Colonic mucosa (tissue), 4 donors: ENCODE results near the gene RBM47. TPM values are rescaled to one million over a fixed set of nuclear protein-coding genes. Genes with fewer than 3 reads are reported as not detected.
A peak's percentile ranks its signal among the peaks of the same experiment; 100 is the strongest.

Experiments
- DNase-seq: peaks from one replicate; pipeline ENCODE4 v3.0.0-alpha.2; 2020
- H3K27ac ChIP-seq: fragments of 200-600 bp; one replicate; pipeline ENCODE4 v1.8.0; 2021
- H3K27me3 ChIP-seq: fragments of 200-600 bp; one replicate; pipeline ENCODE4 v1.8.0; 2021
- H3K36me3 ChIP-seq: fragments of 200-600 bp; one replicate; pipeline ENCODE4 v1.8.0; 2021
- H3K4me1 ChIP-seq: fragments of 200-600 bp; one replicate; pipeline ENCODE4 v1.8.0; 2021; ENCODE audit warnings: mild to moderate bottlenecking
- H3K4me3 ChIP-seq: fragments of 200-600 bp; one replicate; pipeline ENCODE4 v1.8.0; 2021
- H3K9ac ChIP-seq, 2 donors: one replicate each; pipeline ENCODE4 v1.7.0; 2013; ENCODE audit warnings: control low read depth in 2 of 2, low read depth in 2 of 2, low read length in 2 of 2
- H3K9me3 ChIP-seq: fragments of 200-600 bp; one replicate; pipeline ENCODE4 v1.8.0; 2021
- intact Hi-C: fragments of 100-400 bp; cut with DNase I; formaldehyde crosslinking; loops from one replicate; pipeline ENCODE4 v1.14.1; 2022
- total RNA-seq, 2 donors: library from RNA; stranded (reverse); fragmentation: NEBNext Ultra II Directional in 1 of 2; extraction: Animal tissue kit (Norgen Biotek cat#: 25700) in 1 of 2; gene quantifications; one replicate each; pipeline ENCODE4 v1.2.1, GENCODE V29; 2021
- TF ChIP-seq, protein P1 (sequence below): fragments of 200-600 bp; IDR thresholded peaks from one replicate; pipeline ENCODE4 v1.8.0; 2022; ENCODE audit warnings: antibody characterized with exemption, mild to moderate bottlenecking
- donor health status: healthy.
- donor health status: DM: no; HTN: no; CAD: no.
- donor health status: DM: no; HTN: no; CAD: no.

The RBM47 gene
- total RNA-seq, 2 donors from 2014 or later: 279 to 281 TPM

GRCh38 chr4:40515398-40516293 is 114.0 kb downstream of the RBM47 start:
- Histone ChIP-seq H3K9me3 (no peaks in the 10 kb centered on the region), H3K27me3 (no peaks in the 10 kb centered on the region), H3K9ac (peak overlapping the region; percentile 44 to 93), H3K4me3 (peak overlapping the region; percentile 46), H3K27ac (peak overlapping the region; percentile 87), H3K36me3 (no peaks in the 10 kb centered on the region), H3K4me1 (no peaks in the 10 kb centered on the region)
- intact Hi-C loops: loop anchor here (5.0 kb wide), 1 partner anchor 37 kb away; no protein-coding TSS in a partner anchor
- DNase-seq: peak; percentile 87
- TF ChIP-seq, protein P1, sequence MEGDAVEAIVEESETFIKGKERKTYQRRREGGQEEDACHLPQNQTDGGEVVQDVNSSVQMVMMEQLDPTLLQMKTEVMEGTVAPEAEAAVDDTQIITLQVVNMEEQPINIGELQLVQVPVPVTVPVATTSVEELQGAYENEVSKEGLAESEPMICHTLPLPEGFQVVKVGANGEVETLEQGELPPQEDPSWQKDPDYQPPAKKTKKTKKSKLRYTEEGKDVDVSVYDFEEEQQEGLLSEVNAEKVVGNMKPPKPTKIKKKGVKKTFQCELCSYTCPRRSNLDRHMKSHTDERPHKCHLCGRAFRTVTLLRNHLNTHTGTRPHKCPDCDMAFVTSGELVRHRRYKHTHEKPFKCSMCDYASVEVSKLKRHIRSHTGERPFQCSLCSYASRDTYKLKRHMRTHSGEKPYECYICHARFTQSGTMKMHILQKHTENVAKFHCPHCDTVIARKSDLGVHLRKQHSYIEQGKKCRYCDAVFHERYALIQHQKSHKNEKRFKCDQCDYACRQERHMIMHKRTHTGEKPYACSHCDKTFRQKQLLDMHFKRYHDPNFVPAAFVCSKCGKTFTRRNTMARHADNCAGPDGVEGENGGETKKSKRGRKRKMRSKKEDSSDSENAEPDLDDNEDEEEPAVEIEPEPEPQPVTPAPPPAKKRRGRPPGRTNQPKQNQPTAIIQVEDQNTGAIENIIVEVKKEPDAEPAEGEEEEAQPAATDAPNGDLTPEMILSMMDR: no peak

DNA sequence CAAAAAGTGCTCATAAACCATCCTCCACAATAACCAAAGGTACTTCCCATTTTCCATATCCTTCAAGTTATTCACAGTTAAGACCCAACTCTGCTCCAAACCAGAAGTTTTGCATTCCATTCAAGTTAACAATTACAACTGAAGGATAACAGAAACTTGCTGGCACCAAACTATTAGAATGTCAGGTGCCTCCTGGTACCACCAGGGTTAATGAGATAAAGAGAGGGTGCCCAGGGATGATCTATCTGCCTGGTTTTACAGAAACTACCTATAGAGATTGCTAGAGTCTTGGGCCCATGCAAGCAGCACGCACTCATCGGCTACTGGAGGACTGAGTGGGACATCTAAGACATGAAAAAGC is 114.6 kb downstream of the RBM47 start:
- Histone ChIP-seq H3K9ac (peak overlapping the region; percentile 38 to 93), H3K36me3 (no peaks in the 10 kb centered on the region), H3K9me3 (no peaks in the 10 kb centered on the region), H3K4me1 (no peaks in the 10 kb centered on the region), H3K4me3 (peak overlapping the region; percentile 46), H3K27ac (peak overlapping the region; percentile 87), H3K27me3 (no peaks in the 10 kb centered on the region)
- TF ChIP-seq, protein P1: no peak
- intact Hi-C loops: loop anchor here (5.0 kb wide), 1 partner anchor 37 kb away; no protein-coding TSS in a partner anchor
- DNase-seq: no peak

- DNase-seq: peak; percentile 83
- intact Hi-C loops: no loop called here
- Histone ChIP-seq H3K36me3 (no peaks in the 10 kb centered on the region), H3K27ac (peak overlapping the region; percentile 87), H3K27me3 (no peaks in the 10 kb centered on the region), H3K4me3 (peak overlapping the region; percentile 46), H3K9ac (peak overlapping the region in 1 of 2 donors; percentile 93), H3K4me1 (no peaks in the 10 kb centered on the region), H3K9me3 (no peaks in the 10 kb centered on the region)
- TF ChIP-seq, protein P1: no peak
Observed at GRCh38 chr4:40514497-40514951, 115.1 kb downstream of the RBM47 start.

DNA sequence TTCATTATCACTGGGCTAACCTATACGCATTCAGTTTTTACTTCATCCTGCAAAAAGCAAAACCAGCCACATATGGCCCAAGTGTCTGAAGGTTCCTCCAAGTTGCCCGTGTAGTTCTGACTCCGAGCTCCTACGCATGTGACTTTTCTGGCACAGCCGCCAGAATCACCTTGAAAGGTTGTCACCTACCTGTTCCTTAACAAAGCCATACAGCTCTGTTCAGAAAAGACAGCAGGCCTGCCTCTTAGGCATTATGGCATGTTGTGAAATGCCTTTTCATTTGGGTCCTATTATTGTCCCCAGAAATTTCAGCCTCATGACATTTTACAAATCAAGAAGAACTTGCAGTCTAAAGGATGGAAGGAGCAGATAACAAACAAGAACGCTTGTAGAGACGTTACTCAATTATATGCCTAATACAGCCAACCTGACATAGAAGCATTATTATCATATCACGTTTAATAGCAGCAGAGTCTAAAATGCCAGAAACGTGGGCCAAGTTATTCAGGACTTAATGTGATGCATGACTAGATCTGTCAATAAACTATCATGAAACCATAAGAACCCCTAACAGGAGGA is 118.5 kb downstream of the RBM47 start:
- Histone ChIP-seq H3K4me1 (no peaks in the 10 kb centered on the region), H3K27me3 (no peaks in the 10 kb centered on the region), H3K9ac (peak overlapping the region in 1 of 2 donors; percentile 72), H3K36me3 (no peaks in the 10 kb centered on the region), H3K27ac (peak overlapping the region; percentile 57), H3K4me3 (peak overlapping the region; percentile 46), H3K9me3 (no peaks in the 10 kb centered on the region)
- DNase-seq: peak; percentile 52
- TF ChIP-seq, protein P1: no peak
- intact Hi-C loops: no loop called here

GRCh38 chr4:40507977-40508376 is 121.7 kb downstream of the RBM47 start:
- no peaks in the 10 kb centered on the region for H3K27me3 ChIP-seq
- no peaks in the 10 kb centered on the region for H3K9me3 ChIP-seq
- H3K27ac ChIP-seq: peak overlapping the region; percentile 54
- H3K36me3 ChIP-seq: no peaks in the 10 kb centered on the region
- H3K4me3 ChIP-seq: no peak overlapping the region
- peak; percentile 76 for DNase-seq
- TF ChIP-seq, protein P1: peak; percentile 11
- intact Hi-C loops: loop anchor here (5.0 kb wide), 1 partner anchor 136 kb away; no protein-coding TSS in a partner anchor
- H3K4me1 ChIP-seq: no peaks in the 10 kb centered on the region
- H3K9ac ChIP-seq: peak overlapping the region in 1 of 2 donors; percentile 28
